CD14-positive monocyte (primary cell): ENCODE data around the gene MINAR2. TPM values are rescaled to one million over a fixed set of nuclear protein-coding genes. Genes with fewer than 3 reads are reported as not detected.
A peak's percentile ranks its signal among the peaks of the same experiment; 100 is the strongest.

ENCODE experiments used
- DNase-seq, 3 donors: peaks; one replicate each; pipeline ENCODE4 v3.0.0-alpha.2; 2011 to 2022
- H2AFZ ChIP-seq: 2 replicates; pipeline ENCODE4 v1.6.0; 2012; ENCODE audit warnings: mild to moderate bottlenecking, low read depth, low read length, inconsistent platforms; ENCODE audit not compliant: insufficient read depth, poor library complexity, severe bottlenecking
- H3K27ac ChIP-seq, 2 donors: 1 replicate in 1 of 2; 2 replicates in 1 of 2; pipeline ENCODE4 v1.5.1; 2012 to 2013; ENCODE audit warnings: low read length in 2 of 2, control low read depth in 1 of 2, inconsistent platforms in 1 of 2, low read depth in 1 of 2, mild to moderate bottlenecking in 1 of 2
- H3K27me3 ChIP-seq, 2 donors: one replicate each; pipeline versions ENCODE4 v1.6.0 to v1.6.1; 2011 to 2013; ENCODE audit warnings: low read length in 2 of 2; ENCODE audit not compliant: control insufficient read depth in 2 of 2, insufficient read depth in 2 of 2
- H3K36me3 ChIP-seq, 2 donors: replicated peaks in 1 of 2; 1 replicate in 1 of 2; 2 replicates in 1 of 2; pipeline versions ENCODE4 v1.5.1 to v1.6.1; 2012 to 2013; ENCODE audit warnings: low read length in 2 of 2, control low read depth in 1 of 2, inconsistent platforms in 1 of 2, mild to moderate bottlenecking in 1 of 2; ENCODE audit not compliant: insufficient read depth in 2 of 2, control insufficient read depth in 1 of 2
- H3K4me1 ChIP-seq, 2 donors: 1 replicate in 1 of 2; 2 replicates in 1 of 2; pipeline versions ENCODE4 v1.5.1 to v1.6.1; 2012 to 2013; ENCODE audit warnings: low read length in 2 of 2, control low read depth in 1 of 2, inconsistent platforms in 1 of 2, mild to moderate bottlenecking in 1 of 2, moderate library complexity in 1 of 2; ENCODE audit not compliant: insufficient read depth in 2 of 2, control insufficient read depth in 1 of 2
- H3K4me2 ChIP-seq: replicated peaks from 2 replicates; pipeline ENCODE3; 2012; ENCODE audit warnings: low read length, moderate library complexity, mild to moderate bottlenecking; ENCODE audit not compliant: poor library complexity, severe bottlenecking; ENCODE audit errors: extremely low read depth
- H3K4me3 ChIP-seq, 3 experiments: fragments of 200-600 bp in 1 of 3; sonication (generic) in 1 of 3; replicated peaks in 1 of 3; 1 replicate in 2 of 3; 2 replicates in 1 of 3; pipeline ENCODE4 v1.5.1; 2011 to 2013; ENCODE audit warnings: low read length in 3 of 3, mild to moderate bottlenecking in 3 of 3, control low read depth in 2 of 3, low read depth in 2 of 3, inconsistent platforms in 1 of 3, moderate library complexity in 1 of 3
- H3K79me2 ChIP-seq: 2 replicates; pipeline ENCODE4 v1.6.0; 2012; ENCODE audit warnings: mild to moderate bottlenecking, control low read depth, inconsistent platforms, low read length, moderate library complexity; ENCODE audit not compliant: insufficient read depth
- H3K9ac ChIP-seq: 2 replicates; pipeline ENCODE4 v1.6.0; 2017; ENCODE audit warnings: low read length, mild to moderate bottlenecking; ENCODE audit not compliant: insufficient read depth, poor library complexity, severe bottlenecking
- H3K9me3 ChIP-seq, 2 donors: replicated peaks in 1 of 2; 1 replicate in 1 of 2; 2 replicates in 1 of 2; pipeline versions ENCODE4 v1.5.1 to v1.6.1; 2012 to 2013; ENCODE audit warnings: low read length in 2 of 2, control low read depth in 1 of 2; ENCODE audit not compliant: control insufficient read depth in 1 of 2, insufficient read depth in 1 of 2
- H4K20me1 ChIP-seq: 2 replicates; pipeline ENCODE4 v1.6.0; 2012; ENCODE audit warnings: mild to moderate bottlenecking, low read length, control low read depth, moderate library complexity; ENCODE audit not compliant: insufficient read depth
- H3K27ac Mint-ChIP-seq, 7 donors: one replicate each; pipeline ENCODE4 v1.8.0; 2020; ENCODE audit warnings: mild to moderate bottlenecking in 7 of 7, mixed read lengths in 7 of 7, moderate library complexity in 6 of 7, inconsistent platforms in 2 of 7
- H3K27me3 Mint-ChIP-seq, 3 donors: one replicate each; pipeline ENCODE4 v1.8.0; 2021 to 2022; ENCODE audit warnings: low read depth in 3 of 3, mild to moderate bottlenecking in 3 of 3, mixed read lengths in 3 of 3, moderate library complexity in 3 of 3, inconsistent platforms in 1 of 3
- H3K36me3 Mint-ChIP-seq, 2 donors: one replicate each; pipeline ENCODE4 v1.8.0; 2020; ENCODE audit warnings: mixed read lengths in 2 of 2, inconsistent platforms in 1 of 2, mild to moderate bottlenecking in 1 of 2
- H3K4me1 Mint-ChIP-seq: one replicate; pipeline ENCODE4 v1.8.0; 2020; ENCODE audit warnings: mild to moderate bottlenecking, mixed read lengths
- H3K4me3 Mint-ChIP-seq, 2 donors: one replicate each; pipeline ENCODE4 v1.8.0; 2020; ENCODE audit warnings: mild to moderate bottlenecking in 2 of 2, mixed read lengths in 2 of 2, moderate library complexity in 1 of 2
- H3K9me3 Mint-ChIP-seq, 7 donors: one replicate each; pipeline ENCODE4 v1.8.0; 2020 to 2022; ENCODE audit warnings: mixed read lengths in 7 of 7, mild to moderate bottlenecking in 6 of 7, moderate library complexity in 6 of 7, inconsistent platforms in 2 of 7
- CTCF ChIP-seq: fragments of 200-600 bp; IDR thresholded peaks from one replicate; pipeline ENCODE4 v1.8.0; 2022; ENCODE audit warnings: antibody characterized with exemption, mild to moderate bottlenecking
- WGBS: methylation state at CpG from one replicate; pipeline ENCODE4 v1.1.5; 2013; ENCODE audit warnings: missing lambda C conversion rate; ENCODE audit not compliant: insufficient coverage; 5-methylcytosine and 5-hydroxymethylcytosine counted together
- intact Hi-C, 2 donors: fragments of 100-400 bp; cut with micrococcal nuclease; formaldehyde crosslinking; loops; one replicate each; pipeline versions ENCODE4 v1.15.0 to v1.15.1; 2023
- polyA plus RNA-seq, 3 donors: library from polyadenylated mRNA; depleted of rRNA in 1 of 3; unstranded in 2 of 3; stranded (reverse) in 1 of 3; fragments of 300-500 nt in 2 of 3; fragments of >200 nt in 1 of 3; fragmentation: Illumina TruSeq in 2 of 3; gene quantifications; 1 replicate in 2 of 3; 2 replicates in 1 of 3; pipeline ENCODE4 v1.2.3, GENCODE V29; 2012 to 2021

MINAR2 gene
- polyA plus RNA-seq, 3 donors = not detected

GRCh38 chr5:129767927-129768380 lies 20.1 kb downstream of the MINAR2 start:
- Histone ChIP-seq H3K9ac (no peak overlapping the region), H3K27ac (no peak overlapping the region), H2AFZ (no peak overlapping the region), H3K4me3 (no peak overlapping the region), H3K4me2 (no peak overlapping the region), H3K79me2 (no peaks in the 10 kb centered on the region), H3K4me1 (no peaks in the 10 kb centered on the region), H3K9me3 (no peaks in the 10 kb centered on the region), H3K27me3 (no peaks in the 10 kb centered on the region), H4K20me1 (no peaks in the 10 kb centered on the region), H3K36me3 (no peaks in the 10 kb centered on the region)
- intact Hi-C loops = loop anchor here (5.0 kb wide), 3 partner anchors 866 to 1556 kb away; no protein-coding TSS in a partner anchor
- Mint-ChIP-seq H3K4me3 (no peak overlapping the region), H3K4me1 (no peaks in the 10 kb centered on the region), H3K27me3 (peaks cover 0 to 2% (median 0%) of the 10 kb centered on the region in 3 donors), H3K27ac (no peak overlapping the region), H3K9me3 (no peaks in the 10 kb centered on the region), H3K36me3 (no peaks in the 10 kb centered on the region)
- DNase-seq = peak; percentile 45 to 64 (median 52)
- TF ChIP-seq CTCF = peak; percentile 89
- WGBS = no CpG with 5 or more reads among the region's 3 CpGs

DNA sequence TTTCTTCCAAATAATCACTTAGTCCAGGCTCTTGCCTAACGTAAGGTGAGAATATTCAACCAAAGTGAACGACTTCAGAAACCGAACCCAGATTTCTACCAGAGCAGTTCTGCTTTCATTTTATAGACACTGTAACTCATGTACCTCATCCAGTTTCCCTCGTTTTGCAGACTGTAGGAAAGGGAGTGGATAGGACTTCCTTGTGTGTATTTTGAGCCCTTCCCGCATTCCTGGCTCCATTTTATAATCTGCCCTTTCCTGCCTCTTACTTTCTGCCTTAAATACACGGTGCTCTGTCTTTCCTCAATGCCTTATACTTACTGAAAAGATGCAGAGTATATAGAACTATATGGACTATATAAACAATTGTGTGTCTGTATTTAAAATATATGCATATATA lies 20.8 kb downstream of the MINAR2 start:
- intact Hi-C loops = loop anchor here (5.0 kb wide), 3 partner anchors 866 to 1556 kb away; no protein-coding TSS in a partner anchor
- no peaks in the 10 kb centered on the region for H3K9me3 ChIP-seq
- no peaks in the 10 kb centered on the region for H4K20me1 ChIP-seq
- no peak for TF ChIP-seq CTCF
- Mint-ChIP-seq H3K27ac (no peak overlapping the region), H3K4me3 (no peak overlapping the region), H3K4me1 (no peaks in the 10 kb centered on the region), H3K36me3 (no peaks in the 10 kb centered on the region), H3K9me3 (no peaks in the 10 kb centered on the region), H3K27me3 (peaks cover 0 to 2% (median 0%) of the 10 kb centered on the region in 3 donors)
- H2AFZ ChIP-seq = no peak overlapping the region
- no CpG with 5 or more reads among the region's 6 CpGs for WGBS
- DNase-seq = no peak
- H3K4me2 ChIP-seq = no peak overlapping the region
- H3K79me2 ChIP-seq = no peaks in the 10 kb centered on the region
- H3K27ac ChIP-seq = no peak overlapping the region
- H3K27me3 ChIP-seq = no peaks in the 10 kb centered on the region
- no peaks in the 10 kb centered on the region for H3K36me3 ChIP-seq
- H3K4me3 ChIP-seq = no peak overlapping the region
- no peak overlapping the region for H3K9ac ChIP-seq
- no peaks in the 10 kb centered on the region for H3K4me1 ChIP-seq
